HG03064 (cell line): ENCODE data around the gene BTBD16.
A peak's percentile ranks its signal among the peaks of the same experiment; 100 is the strongest.

Source experiments
- ATAC-seq: cut with Tn5 transposase; IDR thresholded peaks from one replicate; pipeline ENCODE4 v1.9.1; 2021; ENCODE audit warnings: low read depth; ENCODE audit not compliant: unreplicated experiment

BTBD16 gene

GRCh38 chr10:122267849-122268737 lies 3.0 kb upstream of the BTBD16 start:
- ATAC-seq = peak; percentile 75

- no peak for ATAC-seq
These were observed 1.9 kb upstream of the BTBD16 start for GRCh38 chr10:122269059-122269687.

GRCh38 chr10:122273966-122274545 lies 3.0 kb downstream of the BTBD16 start:
- ATAC-seq = no peak

GRCh38 chr10:122276611-122277208 lies 5.6 kb downstream of the BTBD16 start:
- ATAC-seq = no peak

GRCh38 chr10:122277526-122278136 lies 6.5 kb downstream of the BTBD16 start:
- no peak for ATAC-seq

GRCh38 chr10:122279725-122280141 lies 8.6 kb downstream of the BTBD16 start:
- ATAC-seq = no peak

GRCh38 chr10:122280156-122280555 lies 9.1 kb downstream of the BTBD16 start:
- ATAC-seq = no peak

- ATAC-seq = no peak
These were observed 10.0 kb downstream of the BTBD16 start for GRCh38 chr10:122281018-122281626.

GRCh38 chr10:122281751-122282150 lies 10.7 kb downstream of the BTBD16 start:
- ATAC-seq = no peak

- ATAC-seq = no peak
These were observed 11.2 kb downstream of the BTBD16 start for GRCh38 chr10:122282253-122282671.

- ATAC-seq = no peak
These were observed 11.8 kb downstream of the BTBD16 start for GRCh38 chr10:122282909-122283308.

- no peak for ATAC-seq
These were observed 14.7 kb downstream of the BTBD16 start for GRCh38 chr10:122285506-122286444.

- ATAC-seq = no peak
These were observed 15.8 kb downstream of the BTBD16 start for GRCh38 chr10:122286867-122287266.

GRCh38 chr10:122287570-122287969 lies 16.5 kb downstream of the BTBD16 start:
- ATAC-seq = no peak

- ATAC-seq = no peak
These were observed 17.2 kb downstream of the BTBD16 start for GRCh38 chr10:122288262-122288661.

GRCh38 chr10:122288917-122289316 lies 17.8 kb downstream of the BTBD16 start:
- ATAC-seq = no peak

- no peak for ATAC-seq
These were observed 19.2 kb downstream of the BTBD16 start for GRCh38 chr10:122290334-122290733.

GRCh38 chr10:122290833-122291532 lies 19.9 kb downstream of the BTBD16 start:
- ATAC-seq = no peak

- no peak for ATAC-seq
These were observed 20.6 kb downstream of the BTBD16 start for GRCh38 chr10:122291739-122292138.
